ENCODE data around the gene TEX48. TPM values are rescaled to one million over a fixed set of nuclear protein-coding genes. Genes with fewer than 3 reads are reported as not detected.
A peak's percentile ranks its signal among the peaks of the same experiment; 100 is the strongest.

Gene TEX48, protein sequence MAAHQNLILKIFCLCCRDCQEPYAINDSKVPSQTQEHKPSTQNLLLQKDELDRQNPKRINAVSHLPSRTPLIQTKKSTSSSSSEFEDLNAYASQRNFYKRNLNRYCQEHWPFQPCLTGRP
- total RNA-seq = not detected in 2 replicates

DNA sequence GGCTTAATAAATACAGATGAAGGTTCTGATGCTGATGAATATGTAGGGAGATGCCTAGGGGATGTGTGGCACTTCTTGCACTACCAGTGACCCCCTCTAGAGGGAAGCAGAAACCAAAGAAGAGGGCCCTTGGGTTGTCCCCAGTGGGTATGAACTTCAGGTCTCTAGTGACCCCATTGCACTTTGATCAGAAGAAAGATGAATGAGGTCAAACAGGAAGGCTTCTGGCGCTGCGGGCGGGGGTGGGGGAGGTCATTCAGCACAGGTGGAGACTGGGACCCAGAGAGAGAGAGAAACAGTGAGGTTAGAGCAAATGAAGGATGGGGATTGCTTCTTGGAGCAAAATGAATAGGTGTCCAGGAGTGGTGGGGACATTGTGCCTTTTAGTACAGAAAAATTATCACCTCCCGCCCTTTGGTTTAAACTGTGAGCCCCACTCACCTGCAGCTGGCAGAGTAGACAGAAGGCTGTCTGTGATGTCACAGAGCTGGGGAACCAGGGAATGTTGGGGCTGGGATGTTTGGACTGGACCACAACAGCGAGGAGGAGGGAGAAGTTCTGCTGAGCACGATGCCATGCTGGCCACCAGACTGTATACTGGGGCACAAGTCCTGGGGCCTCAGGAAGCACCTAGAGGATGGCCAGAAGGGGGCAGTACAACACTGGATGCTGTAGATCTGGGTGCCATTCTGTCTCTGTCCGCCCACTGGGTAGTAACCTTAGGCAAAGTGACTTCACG lies at the start of gene TEX48:
Gene TEX48 (minus strand): TSS at position 599 of the 739 bp plus-strand sequence. CDS start 10,469 bp downstream, outside the sequence.
- DNase-seq (ENCODE audit: low read depth) = peak; percentile 67

- DNase-seq (ENCODE audit: low read depth) = no peak
These were observed 49.7 kb upstream of the TEX48 start for GRCh38 chr9:114731701-114732100.

- no peak for DNase-seq (ENCODE audit: low read depth)
These were observed 47.7 kb upstream of the TEX48 start for GRCh38 chr9:114729706-114730105.

DNA sequence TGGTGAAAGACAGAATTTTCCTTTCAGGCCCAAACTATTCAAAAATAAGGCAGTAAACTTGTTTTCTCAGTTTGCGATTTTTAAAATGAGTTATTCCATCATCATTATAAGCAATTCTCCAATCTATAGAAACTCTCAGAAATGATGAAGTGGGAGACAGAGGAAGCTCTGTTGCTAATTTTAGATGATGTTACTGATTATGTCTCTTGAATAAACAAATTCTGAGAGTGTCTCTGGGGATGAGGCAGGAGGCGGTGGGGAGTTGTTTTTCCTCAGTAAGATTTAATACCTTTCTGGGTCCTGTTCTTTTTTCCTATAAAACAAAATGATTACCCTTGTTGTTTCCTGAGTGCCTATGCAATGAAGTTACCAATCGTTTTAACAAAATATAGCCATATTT lies 43.9 kb upstream of the TEX48 start:
- no peak for DNase-seq (ENCODE audit: low read depth)

GRCh38 chr9:114724744-114725143 lies 42.8 kb upstream of the TEX48 start:
- DNase-seq (ENCODE audit: low read depth) = no peak

DNA sequence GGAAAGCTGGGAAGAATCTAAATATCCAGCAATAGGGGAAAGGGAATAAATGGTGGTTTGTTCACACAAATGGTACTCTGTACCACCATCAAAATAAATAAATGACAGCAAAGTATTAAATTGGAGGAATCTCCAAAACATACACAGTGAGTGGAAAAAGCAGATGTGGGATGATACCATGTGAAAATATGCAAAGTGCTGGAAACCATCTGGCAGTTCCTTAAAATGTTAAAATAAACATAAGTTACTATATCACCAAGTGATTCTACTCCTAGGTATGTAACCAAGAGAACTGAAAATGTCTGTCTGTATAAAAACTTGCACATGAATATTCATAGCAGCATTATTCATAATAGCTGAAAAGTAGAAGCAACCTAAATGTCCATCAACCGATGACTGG lies 41.9 kb upstream of the TEX48 start:
- no peak for DNase-seq (ENCODE audit: low read depth)

- no peak for DNase-seq (ENCODE audit: low read depth)
These were observed 41.1 kb upstream of the TEX48 start for GRCh38 chr9:114722937-114723620.

- DNase-seq (ENCODE audit: low read depth) = peak; percentile 54
These were observed 40.2 kb upstream of the TEX48 start for GRCh38 chr9:114722081-114722621.

DNA sequence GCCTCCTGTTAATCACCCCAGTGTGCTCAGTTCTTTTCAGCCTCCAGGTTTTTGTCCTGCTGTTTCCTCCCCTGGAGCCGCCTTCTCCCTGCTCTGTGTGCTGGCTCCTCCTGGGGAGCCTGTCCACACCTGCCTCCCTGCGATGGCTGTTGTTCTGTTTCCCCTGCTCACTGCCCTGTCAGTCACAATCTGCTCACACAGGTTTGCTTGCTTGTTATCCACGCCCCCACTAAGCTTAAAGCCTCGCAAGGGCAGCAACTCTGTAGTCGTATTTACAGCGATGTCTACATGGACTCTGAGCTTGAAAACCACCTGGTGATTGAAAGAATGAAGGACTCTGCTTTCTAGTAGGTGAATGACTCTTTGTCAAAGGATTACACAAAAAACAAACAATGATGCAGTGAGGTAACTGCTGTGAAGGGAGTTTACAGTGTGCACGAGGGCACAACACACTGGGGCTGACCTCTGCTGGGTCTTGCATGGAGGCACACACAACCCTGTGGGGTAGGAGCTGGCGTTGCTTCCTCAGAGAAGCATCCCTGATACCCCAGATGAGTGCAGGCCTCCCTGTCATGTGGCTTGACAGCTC lies 39.6 kb upstream of the TEX48 start:
- peak; percentile 73 for DNase-seq (ENCODE audit: low read depth)

GRCh38 chr9:114720086-114720676 lies 38.2 kb upstream of the TEX48 start:
- peak; percentile 71 for DNase-seq (ENCODE audit: low read depth)

GRCh38 chr9:114719290-114719689 lies 37.3 kb upstream of the TEX48 start:
- peak; percentile 77 for DNase-seq (ENCODE audit: low read depth)

GRCh38 chr9:114718801-114719221 lies 36.8 kb upstream of the TEX48 start:
- peak; percentile 94 for DNase-seq (ENCODE audit: low read depth)

- no peak for DNase-seq (ENCODE audit: low read depth)
These were observed 36.0 kb upstream of the TEX48 start for GRCh38 chr9:114717908-114718486.

DNA sequence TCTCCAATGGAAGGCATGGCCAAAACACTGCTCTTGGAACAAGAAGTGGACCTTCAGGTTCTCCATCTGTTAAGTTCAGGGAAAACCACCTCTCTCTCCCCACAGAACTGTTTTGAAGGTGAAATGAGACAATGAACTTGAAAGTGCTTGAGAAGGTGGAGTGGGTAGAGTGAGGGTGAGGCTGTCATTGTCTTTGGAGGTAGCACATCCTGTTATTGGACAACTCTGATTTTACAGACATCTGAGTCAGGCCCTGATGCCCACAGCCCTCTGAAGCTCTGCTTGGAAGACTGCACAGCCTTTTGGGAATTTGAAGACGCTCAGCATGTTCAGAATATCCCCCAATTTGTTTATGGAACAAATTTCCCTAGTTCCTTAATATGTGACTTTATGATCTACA lies 27.6 kb upstream of the TEX48 start:
- DNase-seq (ENCODE audit: low read depth) = no peak

DNA sequence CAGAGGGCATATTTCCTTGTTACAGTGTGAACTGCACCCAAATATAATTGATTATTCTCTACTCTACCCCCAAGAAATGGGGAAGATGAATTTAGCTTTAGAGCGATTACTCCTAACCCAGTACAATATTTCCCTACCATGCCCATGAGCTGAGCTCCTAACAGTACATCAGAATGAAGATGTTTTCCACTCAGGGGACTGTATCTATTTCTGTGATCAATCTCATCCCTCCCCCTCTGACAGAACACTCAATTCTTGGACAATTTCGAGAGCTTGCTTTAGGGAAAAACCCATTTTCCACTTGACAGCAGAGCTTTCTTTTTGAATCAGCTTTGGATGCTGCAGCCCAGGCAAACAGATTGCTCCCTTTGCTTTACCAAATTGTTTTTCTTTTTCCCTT lies 24.7 kb upstream of the TEX48 start:
- no peak for DNase-seq (ENCODE audit: low read depth)

- DNase-seq (ENCODE audit: low read depth) = no peak
These were observed 20.0 kb upstream of the TEX48 start for GRCh38 chr9:114701988-114702387.

- no peak for DNase-seq (ENCODE audit: low read depth)
These were observed 16.0 kb upstream of the TEX48 start for GRCh38 chr9:114697951-114698351.

DNA sequence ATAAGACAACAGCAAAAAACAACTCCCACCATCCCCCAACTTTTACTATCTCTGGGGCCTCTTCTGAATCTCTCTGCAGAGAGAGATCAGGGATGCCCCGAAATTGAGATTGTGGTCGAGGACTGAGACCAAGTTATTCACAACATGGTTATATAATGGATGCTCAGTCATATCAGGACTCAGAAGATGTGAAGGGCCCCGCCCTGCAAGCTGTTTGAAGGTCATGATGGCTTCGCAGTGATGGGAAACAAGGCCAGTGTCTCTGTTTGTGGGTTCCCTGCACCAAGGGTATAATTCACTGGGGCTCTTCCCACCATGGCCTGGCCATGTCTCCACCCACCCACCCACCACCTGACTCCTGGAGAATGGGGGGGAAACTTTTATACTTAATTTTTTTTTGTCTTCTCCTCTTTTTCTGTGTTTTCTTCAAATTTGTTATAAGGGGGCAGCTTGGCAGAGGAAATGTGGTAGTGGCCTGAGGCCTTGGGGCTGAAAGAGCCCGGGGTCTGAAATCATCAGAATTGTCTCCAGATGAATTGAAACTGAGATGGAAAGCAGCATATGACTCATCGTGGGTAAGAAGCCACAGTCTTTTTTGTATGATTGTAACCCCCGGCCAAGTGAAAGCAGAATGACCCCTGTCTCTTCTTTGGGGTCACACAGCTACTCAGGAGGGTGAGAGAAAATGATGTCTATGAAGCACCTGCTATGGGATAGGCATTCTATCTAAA lies 15.0 kb upstream of the TEX48 start:
- DNase-seq (ENCODE audit: low read depth) = peak; percentile 59

GRCh38 chr9:114695948-114696347 lies 14.0 kb upstream of the TEX48 start:
- DNase-seq (ENCODE audit: low read depth) = no peak

DNA sequence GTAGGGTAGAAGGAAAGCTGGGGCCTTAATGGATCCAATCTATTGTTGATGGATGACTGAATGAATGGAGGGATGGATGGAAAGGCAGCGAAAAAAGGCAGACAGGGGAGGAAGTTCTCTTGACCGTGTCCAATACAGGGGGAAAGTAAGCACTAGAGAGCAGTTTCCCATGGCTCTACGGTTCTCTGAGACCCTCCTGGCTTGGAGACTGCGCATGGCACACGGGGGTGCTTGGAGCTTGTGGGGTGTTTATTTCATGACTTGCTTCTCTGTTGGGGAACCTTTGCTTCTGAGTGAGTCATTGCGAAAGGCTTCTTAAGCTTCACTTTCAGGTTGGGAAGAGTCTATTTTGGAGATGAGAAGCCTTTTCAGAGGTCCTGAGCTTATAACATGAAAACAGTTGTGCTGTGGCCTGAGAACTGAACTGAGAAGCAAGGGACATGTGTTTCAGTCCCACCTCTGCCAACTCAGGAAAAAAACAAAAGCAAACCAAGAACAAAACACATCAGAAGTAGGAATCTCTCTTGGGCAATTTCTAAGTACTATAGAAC lies 12.8 kb upstream of the TEX48 start:
- no peak for DNase-seq (ENCODE audit: low read depth)

GRCh38 chr9:114694146-114694545 lies 12.2 kb upstream of the TEX48 start:
- peak; percentile 23 for DNase-seq (ENCODE audit: low read depth)
